HepG2 (cell line): ENCODE measurements around the gene CHRD. TPM values are rescaled to one million over a fixed set of nuclear protein-coding genes. Genes with fewer than 3 reads are reported as not detected.
A peak's percentile ranks its signal among the peaks of the same experiment; 100 is the strongest.

ENCODE experiments used
- BRD4 ChIP-seq: sonication (generic); formaldehyde crosslinking; IDR thresholded peaks from 2 replicates; pipeline ENCODE4 v1.4.0; 2020; ENCODE audit warnings: missing genetic modification reagents
- HOXA3 ChIP-seq: sonication (generic); formaldehyde crosslinking; IDR thresholded peaks from 2 replicates; pipeline ENCODE4 v1.5.0; 2020; ENCODE audit warnings: missing genetic modification reagents
- NR2C2 ChIP-seq: sonication (generic); formaldehyde crosslinking; IDR thresholded peaks from 2 replicates; pipeline ENCODE4 v1.4.0; 2020; ENCODE audit warnings: missing genetic modification reagents, mild to moderate bottlenecking, moderate library complexity, borderline replicate concordance
- RNF2 ChIP-seq: fragments of 450-650 bp; conservative IDR thresholded peaks from 2 replicates; pipeline ENCODE4 v1.6.1; 2016; ENCODE audit warnings: low read depth
- TMF1 ChIP-seq: sonication (generic); formaldehyde crosslinking; IDR thresholded peaks from 2 replicates; pipeline ENCODE4 v1.8.1; 2022; ENCODE audit warnings: low read depth, missing genetic modification reagents
- ZBTB10 ChIP-seq: sonication (generic); formaldehyde crosslinking; IDR thresholded peaks from 2 replicates; pipeline ENCODE4 v1.4.0; 2020; ENCODE audit warnings: missing genetic modification reagents, borderline replicate concordance
- ZBTB42 ChIP-seq: sonication (generic); formaldehyde crosslinking; IDR thresholded peaks from 2 replicates; pipeline ENCODE4 v1.5.0; 2020; ENCODE audit warnings: mild to moderate bottlenecking, missing genetic modification reagents
- ZNF331 ChIP-seq: sonication (generic); formaldehyde crosslinking; IDR thresholded peaks from 2 replicates; pipeline ENCODE4 v1.4.0; 2020; ENCODE audit warnings: missing genetic modification reagents
- ZNF350 ChIP-seq: sonication (generic); formaldehyde crosslinking; IDR thresholded peaks from 2 replicates; pipeline ENCODE4 v1.4.0; 2020; ENCODE audit warnings: mild to moderate bottlenecking, low read depth, missing genetic modification reagents, borderline replicate concordance
- ZNF407 ChIP-seq: sonication (generic); formaldehyde crosslinking; IDR thresholded peaks from one replicate; pipeline ENCODE4 v1.5.1; 2020; ENCODE audit warnings: mild to moderate bottlenecking, missing genetic modification reagents; ENCODE audit errors: not compliant biosample characterization
- ZNF512B ChIP-seq: sonication (generic); formaldehyde crosslinking; IDR thresholded peaks from 2 replicates; pipeline ENCODE4 v1.5.1; 2020; ENCODE audit warnings: missing genetic modification reagents, mild to moderate bottlenecking, borderline replicate concordance
- ZNF7 ChIP-seq: IDR thresholded peaks from 2 replicates; pipeline ENCODE4 v1.6.1; 2016; ENCODE audit warnings: missing biosample characterization, missing genetic modification reagents
- polyA plus RNA-seq, 8 experiments: library from polyadenylated mRNA; depleted of rRNA in 3 of 8; stranded (reverse) in 7 of 8; unstranded in 1 of 8; fragments of >200 nt; fragmentation: Illumina TruSeq in 4 of 8; extraction: Trizol in 4 of 8; gene quantifications; 2 replicates each; pipeline versions ENCODE4 v1.2.1 to v1.2.3, GENCODE V29; 2011 to 2016; ENCODE audit warnings: low read depth in 4 of 8, missing spikeins in 1 of 8, mixed read lengths in 1 of 8; ENCODE audit not compliant: insufficient read depth in 1 of 8
- total RNA-seq, 5 experiments: library from RNA; depleted of rRNA; stranded (reverse); fragments of >200 nt; fragmentation: Illumina TruSeq; extraction: Trizol; gene quantifications; 2 replicates each; pipeline ENCODE4 v1.2.3, GENCODE V29; 2016; ENCODE audit warnings: low read depth in 1 of 5

The CHRD gene
- total and polyA plus RNA-seq, 2 of the 13 experiments (the other 11 are each of a cell fraction or from before 2014, with no cell fraction given) = 22.2 to 35.2 TPM

- no peak for TF ChIP-seq ZNF512B (CRISPR knock-in tag)
- TF ChIP-seq NR2C2 = peak; percentile 43; the same call in 1 of the 2 replicates
- 0 out of 2 replicates have a peak, but pooled peaks have one; percentile 26 for TF ChIP-seq ZNF331
- peak; percentile 35 for TF ChIP-seq ZNF407 (CRISPR knock-in tag)
- TF ChIP-seq RNF2 = no peak
- peak; percentile 27; the same call in 1 of the 2 replicates for TF ChIP-seq TMF1 (CRISPR knock-in tag)
- peak; percentile 98 for TF ChIP-seq HOXA3 (CRISPR knock-in tag)
- TF ChIP-seq ZBTB10 (CRISPR knock-in tag) = no peak
- TF ChIP-seq ZNF7 (CRISPR knock-in tag) = no peak
- no peak for TF ChIP-seq BRD4 (CRISPR knock-in tag)
- TF ChIP-seq ZNF350 (CRISPR knock-in tag) = peak; percentile 50; the same call in 1 of the 2 replicates
- TF ChIP-seq ZBTB42 (CRISPR knock-in tag) = 0 out of 2 replicates have a peak, but pooled peaks have one; percentile 68
Observed at GRCh38 chr3:184335661-184336546, 44.0 kb upstream of the CHRD start (continued).
